ENCODE data around the gene GRID1.

Gene GRID1

GRCh38 chr10:85641479-85642009, 725.1 kb downstream of the GRID1 start:
- Histone ChIP-seq H4K20me1 (ENCODE audit: insufficient read depth, low read length) (no peaks in the 10 kb centered on the region), H3K9ac (ENCODE audit: low read length) (no peak overlapping the region), H3K36me3 (ENCODE audit: insufficient read depth, low read length) (no peaks in the 10 kb centered on the region), H3K27me3 (ENCODE audit: insufficient read depth, low read length) (no peaks in the 10 kb centered on the region), H3K27ac (ENCODE audit: low read depth, low read length, poor library complexity, severe bottlenecking) (no peak overlapping the region), H2AFZ (ENCODE audit: low read length) (no peak overlapping the region), H3F3A (ENCODE audit: insufficient read depth, low read length) (no peaks in the 10 kb centered on the region), H3K4me1 (ENCODE audit: insufficient read depth, low read length, severe bottlenecking) (no peaks in the 10 kb centered on the region), H3K9me2 (ENCODE audit: low read depth, low read length) (no peaks in the 10 kb centered on the region), H3K4me3 (ENCODE audit: low read depth, low read length, poor library complexity, severe bottlenecking) (no peak overlapping the region), H3K4me2 (ENCODE audit: low read length) (no peak overlapping the region), H3K9me3 (ENCODE audit: low read length) (no peaks in the 10 kb centered on the region), H3K79me2 (ENCODE audit: insufficient read depth, low read length) (no peaks in the 10 kb centered on the region)
- TF ChIP-seq CTCF (IDR thresholded peaks at IDR 0.05; ENCODE audit: low read length), result no peak
- no peak for TF ChIP-seq EZH2 (IDR thresholded peaks at IDR 0.05; ENCODE audit: borderline replicate concordance, low read length)

GRCh38 chr10:85638797-85639196, 727.8 kb downstream of the GRID1 start:
- Histone ChIP-seq H3K4me3 (ENCODE audit: low read depth, low read length, poor library complexity, severe bottlenecking) (no peak overlapping the region), H4K20me1 (ENCODE audit: insufficient read depth, low read length) (no peaks in the 10 kb centered on the region), H3K27me3 (ENCODE audit: insufficient read depth, low read length) (no peaks in the 10 kb centered on the region), H3K4me1 (ENCODE audit: insufficient read depth, low read length, severe bottlenecking) (no peaks in the 10 kb centered on the region), H3K36me3 (ENCODE audit: insufficient read depth, low read length) (no peaks in the 10 kb centered on the region), H3K27ac (ENCODE audit: low read depth, low read length, poor library complexity, severe bottlenecking) (no peak overlapping the region), H3K9ac (ENCODE audit: low read length) (no peak overlapping the region), H3K4me2 (ENCODE audit: low read length) (no peak overlapping the region), H3F3A (ENCODE audit: insufficient read depth, low read length) (no peaks in the 10 kb centered on the region), H3K79me2 (ENCODE audit: insufficient read depth, low read length) (no peaks in the 10 kb centered on the region), H3K9me2 (ENCODE audit: low read depth, low read length) (no peaks in the 10 kb centered on the region), H3K9me3 (ENCODE audit: low read length) (no peaks in the 10 kb centered on the region), H2AFZ (ENCODE audit: low read length) (no peak overlapping the region)
- TF ChIP-seq CTCF (IDR thresholded peaks at IDR 0.05; ENCODE audit: low read length) (no peak), EZH2 (IDR thresholded peaks at IDR 0.05; ENCODE audit: borderline replicate concordance, low read length) (no peak)

GRCh38 chr10:85635650-85636049, 730.9 kb downstream of the GRID1 start:
- TF ChIP-seq CTCF (IDR thresholded peaks at IDR 0.05; ENCODE audit: low read length), result no peak
- Histone ChIP-seq H3K36me3 (ENCODE audit: insufficient read depth, low read length) (no peaks in the 10 kb centered on the region), H3K9ac (ENCODE audit: low read length) (no peak overlapping the region), H3K4me3 (ENCODE audit: low read depth, low read length, poor library complexity, severe bottlenecking) (no peak overlapping the region), H2AFZ (ENCODE audit: low read length) (no peak overlapping the region), H3K9me3 (ENCODE audit: low read length) (no peaks in the 10 kb centered on the region), H3K4me1 (ENCODE audit: insufficient read depth, low read length, severe bottlenecking) (no peaks in the 10 kb centered on the region), H4K20me1 (ENCODE audit: insufficient read depth, low read length) (no peaks in the 10 kb centered on the region), H3K4me2 (ENCODE audit: low read length) (no peak overlapping the region), H3K9me2 (ENCODE audit: low read depth, low read length) (no peaks in the 10 kb centered on the region), H3K79me2 (ENCODE audit: insufficient read depth, low read length) (no peaks in the 10 kb centered on the region), H3F3A (ENCODE audit: insufficient read depth, low read length) (no peaks in the 10 kb centered on the region), H3K27ac (ENCODE audit: low read depth, low read length, poor library complexity, severe bottlenecking) (no peak overlapping the region), H3K27me3 (ENCODE audit: insufficient read depth, low read length) (no peaks in the 10 kb centered on the region)
